ENCODE measurements around the gene TIRAP.

DNA sequence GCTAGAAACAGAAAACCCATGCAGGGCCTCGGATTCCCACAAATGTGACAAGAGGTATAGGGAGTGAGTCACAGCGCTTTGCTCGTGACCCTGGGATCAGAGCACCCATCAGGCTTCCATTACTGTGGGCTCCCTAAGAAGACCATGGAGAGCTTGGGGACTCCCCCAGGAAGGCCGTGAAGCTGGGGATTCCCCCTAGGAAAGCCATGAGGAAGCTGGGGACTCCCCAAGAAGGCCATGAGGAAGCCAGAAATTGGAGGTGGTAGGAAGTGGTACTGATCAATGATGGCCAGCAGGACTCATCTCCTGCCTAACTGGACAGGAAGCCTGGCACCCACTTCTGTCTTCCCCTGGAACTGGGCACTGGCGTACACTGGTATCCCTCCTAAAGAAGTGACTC, 10.8 kb downstream of the TIRAP start:
- TF ChIP-seq, protein P1, sequence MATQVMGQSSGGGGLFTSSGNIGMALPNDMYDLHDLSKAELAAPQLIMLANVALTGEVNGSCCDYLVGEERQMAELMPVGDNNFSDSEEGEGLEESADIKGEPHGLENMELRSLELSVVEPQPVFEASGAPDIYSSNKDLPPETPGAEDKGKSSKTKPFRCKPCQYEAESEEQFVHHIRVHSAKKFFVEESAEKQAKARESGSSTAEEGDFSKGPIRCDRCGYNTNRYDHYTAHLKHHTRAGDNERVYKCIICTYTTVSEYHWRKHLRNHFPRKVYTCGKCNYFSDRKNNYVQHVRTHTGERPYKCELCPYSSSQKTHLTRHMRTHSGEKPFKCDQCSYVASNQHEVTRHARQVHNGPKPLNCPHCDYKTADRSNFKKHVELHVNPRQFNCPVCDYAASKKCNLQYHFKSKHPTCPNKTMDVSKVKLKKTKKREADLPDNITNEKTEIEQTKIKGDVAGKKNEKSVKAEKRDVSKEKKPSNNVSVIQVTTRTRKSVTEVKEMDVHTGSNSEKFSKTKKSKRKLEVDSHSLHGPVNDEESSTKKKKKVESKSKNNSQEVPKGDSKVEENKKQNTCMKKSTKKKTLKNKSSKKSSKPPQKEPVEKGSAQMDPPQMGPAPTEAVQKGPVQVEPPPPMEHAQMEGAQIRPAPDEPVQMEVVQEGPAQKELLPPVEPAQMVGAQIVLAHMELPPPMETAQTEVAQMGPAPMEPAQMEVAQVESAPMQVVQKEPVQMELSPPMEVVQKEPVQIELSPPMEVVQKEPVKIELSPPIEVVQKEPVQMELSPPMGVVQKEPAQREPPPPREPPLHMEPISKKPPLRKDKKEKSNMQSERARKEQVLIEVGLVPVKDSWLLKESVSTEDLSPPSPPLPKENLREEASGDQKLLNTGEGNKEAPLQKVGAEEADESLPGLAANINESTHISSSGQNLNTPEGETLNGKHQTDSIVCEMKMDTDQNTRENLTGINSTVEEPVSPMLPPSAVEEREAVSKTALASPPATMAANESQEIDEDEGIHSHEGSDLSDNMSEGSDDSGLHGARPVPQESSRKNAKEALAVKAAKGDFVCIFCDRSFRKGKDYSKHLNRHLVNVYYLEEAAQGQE (IDR thresholded peaks at IDR 0.05; ENCODE audit: insufficient read depth in 1 of 2, low read depth in 2 of 2, low read length in 2 of 2): no peak
- TF ChIP-seq TAF1 (IDR thresholded peaks at IDR 0.05; ENCODE audit: borderline replicate concordance, insufficient read depth, low read length): no peak
- no peak for TF ChIP-seq POLR2AphosphoS5 (IDR thresholded peaks at IDR 0.05; ENCODE audit: low read depth, low read length)
- no peak for TF ChIP-seq SIN3A (IDR thresholded peaks at IDR 0.05; ENCODE audit: borderline replicate concordance, insufficient read depth, low read length)

Measured in PFSK-1 (cell line).